Umbilical cord (tissue), 2 donors: Measurements from ENCODE around the gene ARHGAP29. TPM values are rescaled to one million over a fixed set of nuclear protein-coding genes. Genes with fewer than 3 reads are reported as not detected.

ENCODE experiments used
- DNase-seq: peaks from one replicate; pipeline ENCODE4 v3.0.0-alpha.2; 2015; ENCODE audit warnings: low spot score
- total RNA-seq: library from RNA; depleted of rRNA; stranded (reverse); fragments of >200 nt; gene quantifications from one replicate; pipeline ENCODE4 v1.2.3, GENCODE V29; 2014; ENCODE audit warnings: low replicate concordance; ENCODE audit not compliant: insufficient read depth

The ARHGAP29 gene
- total RNA-seq, 1 donor from 2014 or later = 41.7 TPM

GRCh38 chr1:94124538-94124937, 112.8 kb downstream of the ARHGAP29 start:
- DNase-seq = no peak

- DNase-seq = no peak
These were observed 115.0 kb downstream of the ARHGAP29 start for GRCh38 chr1:94122201-94122970.

Other genes starting within 250 kb of the ARHGAP29 start
- 0.48 TPM for gene ABCA4, start 116.4 kb downstream of the ARHGAP29 start, total RNA-seq
- gene ABCD3, start 180.8 kb upstream of the ARHGAP29 start, total RNA-seq = 31.1 TPM